Stimulated activated CD4-positive, alpha-beta T cell treated with anti-CD3 and anti-CD28 coated beads, TNF-alpha, amount 100 ng/mL, for 48 hours (primary cell): Measurements from ENCODE around the gene APEH.

Source experiments
- DNase-seq, 3 donors: peaks; one replicate each; pipeline ENCODE4 v3.0.0-alpha.2; 2020; ENCODE audit warnings: low read depth in 3 of 3

Gene APEH

GRCh38 chr3:49727154-49727923 lies 53.2 kb downstream of the APEH start:
- DNase-seq = no peak

GRCh38 chr3:49727924-49728361 lies 53.8 kb downstream of the APEH start:
- DNase-seq = no peak

- DNase-seq = no peak
Measured at GRCh38 chr3:49729966-49730609, 55.9 kb downstream of the APEH start.

GRCh38 chr3:49732597-49732996 lies 58.4 kb downstream of the APEH start:
- no peak for DNase-seq

GRCh38 chr3:49733551-49733950 lies 59.4 kb downstream of the APEH start:
- DNase-seq = no peak
